ENCODE results near the gene HTR3D.
"Not testable (repeated sequence)": the region's sequence is repeated elsewhere in the genome, so short reads cannot be mapped to it uniquely, and the experiment has no call there.

HTR3D gene

GRCh38 chr3:184030536-184030935 is 1.0 kb upstream of the HTR3D start:
- TF ChIP-seq GATA1 (IDR thresholded peaks at IDR 0.05; ENCODE audit: low read depth, low read length) = no peak
- TF ChIP-seq POLR2A (IDR thresholded peaks at IDR 0.05; ENCODE audit: low read length) = no peak
- no peak for DNase-seq

GRCh38 chr3:184037816-184038215 is 6.3 kb downstream of the HTR3D start:
- TF ChIP-seq GATA1 (IDR thresholded peaks at IDR 0.05; ENCODE audit: low read depth, low read length) (no peak), POLR2A (IDR thresholded peaks at IDR 0.05; ENCODE audit: low read length) (no peak)

GRCh38 chr3:184038307-184038706 is 6.8 kb downstream of the HTR3D start:
- DNase-seq = not testable (repeated sequence)

More at GRCh38 chr3:184037816-184038215, 6.3 kb downstream of the HTR3D start:
- no peak for DNase-seq

- TF ChIP-seq GATA1 (IDR thresholded peaks at IDR 0.05; ENCODE audit: low read depth, low read length) = no peak
- no peak for TF ChIP-seq POLR2A (IDR thresholded peaks at IDR 0.05; ENCODE audit: low read length)
- DNase-seq = no peak
These were observed 7.9 kb downstream of the HTR3D start for GRCh38 chr3:184039414-184039813.

- TF ChIP-seq GATA1 (IDR thresholded peaks at IDR 0.05; ENCODE audit: low read depth, low read length) = no peak
- TF ChIP-seq POLR2A (IDR thresholded peaks at IDR 0.05; ENCODE audit: low read length) = no peak
- peak; percentile 37 to 57 for DNase-seq
These were observed 8.5 kb downstream of the HTR3D start for GRCh38 chr3:184040010-184040409.

- TF ChIP-seq GATA1 (IDR thresholded peaks at IDR 0.05; ENCODE audit: low read depth, low read length) = no peak
- TF ChIP-seq POLR2A (IDR thresholded peaks at IDR 0.05; ENCODE audit: low read length) = no peak
- DNase-seq = no peak
These were observed 11.1 kb downstream of the HTR3D start for GRCh38 chr3:184042617-184043016.

- TF ChIP-seq GATA1 (IDR thresholded peaks at IDR 0.05; ENCODE audit: low read depth, low read length) (no peak), POLR2A (IDR thresholded peaks at IDR 0.05; ENCODE audit: low read length) (no peak)
- DNase-seq = peak in 1 of 2 experiments; percentile 47
These were observed 14.5 kb downstream of the HTR3D start for GRCh38 chr3:184045995-184046394.

- TF ChIP-seq GATA1 (IDR thresholded peaks at IDR 0.05; ENCODE audit: low read depth, low read length) (no peak), POLR2A (IDR thresholded peaks at IDR 0.05; ENCODE audit: low read length) (no peak)
- DNase-seq = no peak
These were observed 18.8 kb downstream of the HTR3D start for GRCh38 chr3:184050217-184050847.

GRCh38 chr3:184052767-184053166 is 21.2 kb downstream of the HTR3D start, which contains the start of gene HTR3C:
TSS of gene HTR3C (plus strand) at chr3:184053047. CDS start at chr3:184053081, 34 bp downstream.
- DNase-seq = no peak
- no peak for TF ChIP-seq GATA1 (IDR thresholded peaks at IDR 0.05; ENCODE audit: low read depth, low read length)
- TF ChIP-seq POLR2A (IDR thresholded peaks at IDR 0.05; ENCODE audit: low read length) = no peak

GRCh38 chr3:184058029-184058428 is 26.5 kb downstream of the HTR3D start:
- no peak for TF ChIP-seq POLR2A (IDR thresholded peaks at IDR 0.05; ENCODE audit: low read length)
- no peak for TF ChIP-seq GATA1 (IDR thresholded peaks at IDR 0.05; ENCODE audit: low read depth, low read length)
- no peak for DNase-seq

GRCh38 chr3:184059424-184059823 is 27.9 kb downstream of the HTR3D start:
- TF ChIP-seq POLR2A (IDR thresholded peaks at IDR 0.05; ENCODE audit: low read length) (no peak), GATA1 (IDR thresholded peaks at IDR 0.05; ENCODE audit: low read depth, low read length) (no peak)
- DNase-seq = peak; percentile 45 to 51

- no peak for TF ChIP-seq POLR2A (IDR thresholded peaks at IDR 0.05; ENCODE audit: low read length)
- no peak for TF ChIP-seq GATA1 (IDR thresholded peaks at IDR 0.05; ENCODE audit: low read depth, low read length)
- no peak for DNase-seq
These were observed 31.1 kb downstream of the HTR3D start for GRCh38 chr3:184062637-184063036.

- no peak for DNase-seq
These were observed 34.7 kb downstream of the HTR3D start for GRCh38 chr3:184066211-184066610.

GRCh38 chr3:184067573-184068055 is 36.1 kb downstream of the HTR3D start:
- TF ChIP-seq POLR2A (IDR thresholded peaks at IDR 0.05; ENCODE audit: low read length) (no peak), GATA1 (IDR thresholded peaks at IDR 0.05; ENCODE audit: low read depth, low read length) (peak; percentile 25)
- peak; percentile 69 to 88 for DNase-seq

More at GRCh38 chr3:184066211-184066610, 34.7 kb downstream of the HTR3D start:
- TF ChIP-seq GATA1 (IDR thresholded peaks at IDR 0.05; ENCODE audit: low read depth, low read length) (no peak), POLR2A (IDR thresholded peaks at IDR 0.05; ENCODE audit: low read length) (no peak)

GRCh38 chr3:184068344-184068743 is 36.8 kb downstream of the HTR3D start:
- no peak for DNase-seq
- TF ChIP-seq GATA1 (IDR thresholded peaks at IDR 0.05; ENCODE audit: low read depth, low read length) (no peak), POLR2A (IDR thresholded peaks at IDR 0.05; ENCODE audit: low read length) (no peak)

GRCh38 chr3:184071142-184071541 is 39.6 kb downstream of the HTR3D start:
- peak; percentile 7 to 42 for DNase-seq
